ENCODE data around the gene TRIM28.

DNA sequence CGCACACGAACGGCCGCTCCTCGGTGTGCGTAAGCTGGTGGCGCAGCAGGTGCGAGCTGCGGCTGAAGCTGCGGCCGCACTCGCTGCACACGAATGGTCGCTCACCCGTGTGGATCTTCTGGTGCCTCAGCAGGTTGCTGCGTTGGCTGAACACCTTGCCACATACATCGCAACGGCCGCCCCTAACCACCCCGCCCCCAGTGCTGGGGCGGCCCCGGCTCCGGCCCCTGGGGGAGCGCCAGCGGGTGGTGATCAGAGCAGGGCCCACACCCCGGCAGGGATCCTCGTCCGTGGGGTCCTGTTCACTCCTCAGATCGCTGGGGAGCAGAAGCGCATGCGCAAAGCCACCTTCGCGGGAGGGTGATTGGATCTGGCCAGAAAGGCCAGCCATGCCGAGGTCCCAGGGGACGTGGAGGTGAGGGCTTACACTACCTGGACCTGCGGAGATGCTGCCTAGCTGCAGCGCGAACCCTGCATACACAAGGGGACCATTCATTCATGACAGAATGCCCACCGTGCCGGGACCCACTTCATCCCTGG, 19.2 kb downstream of the TRIM28 start:
- no peak for TF ChIP-seq CTCF (conservative IDR thresholded peaks at IDR 0.05 in 1 of 2, IDR thresholded peaks at IDR 0.05 in 1 of 2; ENCODE audit: low read depth in 1 of 2, low read length in 2 of 2)
- no peak for TF ChIP-seq EZH2 (IDR thresholded peaks at IDR 0.05; ENCODE audit: low read length, missing control alignments)
